Loucy (cell line): ENCODE results near the gene FBP2.

ENCODE experiments used
- EZH2phosphoT487 ChIP-seq: fragments of 200-600 bp; IDR thresholded peaks from 2 replicates; pipeline ENCODE4 v1.6.1; 2018; ENCODE audit warnings: antibody characterized with exemption, mild to moderate bottlenecking, moderate library complexity, borderline replicate concordance
- TF ChIP-seq, protein P1 (sequence below): fragments of 200-600 bp; sonication (generic); conservative IDR thresholded peaks from 2 replicates; pipeline ENCODE4 v1.5.1; 2014; ENCODE audit warnings: mild to moderate bottlenecking, antibody characterized with exemption, low read length

DNA sequence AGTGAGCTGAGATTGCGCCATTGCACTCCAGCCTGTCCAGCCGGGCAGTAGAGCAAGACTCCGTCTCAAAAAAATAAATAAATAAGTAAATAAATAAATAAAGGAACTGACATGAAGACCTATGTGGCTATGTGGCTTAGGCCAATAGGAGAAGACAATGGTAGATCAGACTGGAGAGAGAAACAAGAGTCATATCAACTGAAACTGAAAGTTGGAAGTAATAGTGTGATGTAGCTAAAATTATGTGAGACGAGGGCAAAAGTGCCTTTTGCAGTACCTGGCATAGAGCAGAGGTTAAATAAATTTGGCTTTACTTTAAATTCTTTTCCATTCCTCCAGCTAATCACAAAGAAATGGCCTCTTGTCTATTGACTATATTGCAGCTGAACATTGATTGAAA, 7.3 kb downstream of the FBP2 start:
- TF ChIP-seq, protein P1, sequence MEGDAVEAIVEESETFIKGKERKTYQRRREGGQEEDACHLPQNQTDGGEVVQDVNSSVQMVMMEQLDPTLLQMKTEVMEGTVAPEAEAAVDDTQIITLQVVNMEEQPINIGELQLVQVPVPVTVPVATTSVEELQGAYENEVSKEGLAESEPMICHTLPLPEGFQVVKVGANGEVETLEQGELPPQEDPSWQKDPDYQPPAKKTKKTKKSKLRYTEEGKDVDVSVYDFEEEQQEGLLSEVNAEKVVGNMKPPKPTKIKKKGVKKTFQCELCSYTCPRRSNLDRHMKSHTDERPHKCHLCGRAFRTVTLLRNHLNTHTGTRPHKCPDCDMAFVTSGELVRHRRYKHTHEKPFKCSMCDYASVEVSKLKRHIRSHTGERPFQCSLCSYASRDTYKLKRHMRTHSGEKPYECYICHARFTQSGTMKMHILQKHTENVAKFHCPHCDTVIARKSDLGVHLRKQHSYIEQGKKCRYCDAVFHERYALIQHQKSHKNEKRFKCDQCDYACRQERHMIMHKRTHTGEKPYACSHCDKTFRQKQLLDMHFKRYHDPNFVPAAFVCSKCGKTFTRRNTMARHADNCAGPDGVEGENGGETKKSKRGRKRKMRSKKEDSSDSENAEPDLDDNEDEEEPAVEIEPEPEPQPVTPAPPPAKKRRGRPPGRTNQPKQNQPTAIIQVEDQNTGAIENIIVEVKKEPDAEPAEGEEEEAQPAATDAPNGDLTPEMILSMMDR, result no peak
- TF ChIP-seq EZH2phosphoT487, result no peak
